ENCODE data around the gene LARGE1.

DNA sequence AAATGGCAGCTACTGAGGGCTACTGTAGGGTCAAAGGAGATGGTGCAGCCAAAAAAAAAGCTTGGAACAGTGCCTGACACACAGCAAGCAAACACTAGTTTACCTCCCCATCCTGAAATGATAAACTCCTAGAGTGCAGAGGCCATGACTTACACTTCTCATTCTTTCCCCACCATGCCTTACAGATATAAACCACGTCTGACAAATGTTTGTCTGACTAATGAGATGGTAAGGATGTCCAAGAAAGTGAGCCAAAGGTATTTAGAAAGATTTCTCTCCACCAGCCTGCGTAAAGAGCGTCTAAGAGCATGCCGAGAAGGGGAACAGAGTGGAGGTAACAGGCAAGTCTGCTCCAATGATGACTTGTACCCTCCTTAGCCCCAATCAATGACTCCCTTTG is 99.0 kb downstream of the LARGE1 start:
- TF ChIP-seq POLR2A (IDR thresholded peaks at IDR 0.05; ENCODE audit: low read depth, low read length): no peak
- TF ChIP-seq PAX5 (IDR thresholded peaks at IDR 0.05; ENCODE audit: insufficient read depth, low read length, severe bottlenecking): no peak
- TF ChIP-seq POLR2AphosphoS5 (IDR thresholded peaks at IDR 0.05; ENCODE audit: low read depth, low read length): no peak
- TF ChIP-seq TAF1 (IDR thresholded peaks at IDR 0.05; ENCODE audit: low read depth, low read length): no peak
- TF ChIP-seq SPI1 (IDR thresholded peaks at IDR 0.05; ENCODE audit: low read depth, low read length): no peak
